Measurements from ENCODE around the gene C11orf68. TPM values are rescaled to one million over a fixed set of nuclear protein-coding genes. Genes with fewer than 3 reads are reported as not detected.
"Not testable (repeated sequence)": the region's sequence is repeated elsewhere in the genome, so short reads cannot be mapped to it uniquely, and the experiment has no call there.

Gene C11orf68
- total RNA-seq, 6 donors from 2014 or later = 11.5 to 42.4 (median 24.3) TPM

DNA sequence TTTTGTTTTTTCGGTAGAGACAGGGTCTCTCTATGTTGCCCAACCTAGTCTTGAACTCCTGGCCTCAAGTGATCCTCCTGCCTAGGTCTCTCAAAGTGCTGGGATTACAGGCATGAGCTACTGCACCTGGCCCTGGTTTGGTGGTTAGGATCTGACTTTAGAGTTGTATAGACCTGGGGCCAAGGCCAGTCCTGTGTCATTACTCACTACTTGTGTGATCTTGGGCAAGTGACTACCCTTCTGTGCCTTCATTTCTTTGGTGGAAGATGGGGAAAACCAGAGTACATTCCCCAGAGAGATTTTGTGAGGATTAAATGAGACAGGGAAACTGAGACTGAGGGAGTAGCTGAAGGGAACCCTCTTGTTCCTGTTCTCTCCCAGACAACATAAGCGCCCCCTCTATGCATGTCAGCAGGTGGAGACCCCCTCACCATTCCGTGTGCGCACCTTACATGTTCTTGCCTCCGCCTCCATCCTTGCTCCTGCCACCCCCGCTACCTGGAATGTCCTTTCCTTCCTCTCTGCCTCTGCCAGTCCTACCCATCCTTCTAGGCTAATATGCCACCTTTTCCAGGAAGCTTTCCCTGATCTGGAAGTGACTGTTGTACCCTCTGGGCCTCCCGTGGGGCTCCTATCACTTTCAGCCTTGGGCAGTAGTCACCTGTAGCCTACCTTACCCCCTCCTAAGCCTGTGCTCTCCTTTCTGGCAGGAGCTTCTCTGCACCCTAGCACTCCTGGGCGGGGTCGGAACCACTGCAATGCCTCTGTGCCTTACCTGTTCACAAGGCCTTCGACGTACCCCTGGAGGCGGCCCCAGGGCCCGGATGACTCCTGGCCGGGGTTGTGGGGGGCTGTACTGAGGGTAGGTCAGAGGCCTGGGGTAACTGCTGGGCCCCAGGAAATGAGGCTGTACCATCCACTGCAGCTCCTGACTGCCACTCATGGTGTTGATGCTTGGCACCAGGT lies 22.5 kb downstream of the C11orf68 start:
- ATAC-seq (ENCODE audit: low FRiP score in 2 of 2) (no peak), DNase-seq (no peak)
- TF ChIP-seq, protein P1, sequence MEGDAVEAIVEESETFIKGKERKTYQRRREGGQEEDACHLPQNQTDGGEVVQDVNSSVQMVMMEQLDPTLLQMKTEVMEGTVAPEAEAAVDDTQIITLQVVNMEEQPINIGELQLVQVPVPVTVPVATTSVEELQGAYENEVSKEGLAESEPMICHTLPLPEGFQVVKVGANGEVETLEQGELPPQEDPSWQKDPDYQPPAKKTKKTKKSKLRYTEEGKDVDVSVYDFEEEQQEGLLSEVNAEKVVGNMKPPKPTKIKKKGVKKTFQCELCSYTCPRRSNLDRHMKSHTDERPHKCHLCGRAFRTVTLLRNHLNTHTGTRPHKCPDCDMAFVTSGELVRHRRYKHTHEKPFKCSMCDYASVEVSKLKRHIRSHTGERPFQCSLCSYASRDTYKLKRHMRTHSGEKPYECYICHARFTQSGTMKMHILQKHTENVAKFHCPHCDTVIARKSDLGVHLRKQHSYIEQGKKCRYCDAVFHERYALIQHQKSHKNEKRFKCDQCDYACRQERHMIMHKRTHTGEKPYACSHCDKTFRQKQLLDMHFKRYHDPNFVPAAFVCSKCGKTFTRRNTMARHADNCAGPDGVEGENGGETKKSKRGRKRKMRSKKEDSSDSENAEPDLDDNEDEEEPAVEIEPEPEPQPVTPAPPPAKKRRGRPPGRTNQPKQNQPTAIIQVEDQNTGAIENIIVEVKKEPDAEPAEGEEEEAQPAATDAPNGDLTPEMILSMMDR (IDR thresholded peaks at IDR 0.05) = no peak
- TF ChIP-seq POLR2AphosphoS5 (IDR thresholded peaks at IDR 0.05) (no peak), POLR2A (IDR thresholded peaks at IDR 0.05) (no peak), EP300 (IDR thresholded peaks at IDR 0.05) (no peak)
- WGBS, 2 donors = 91% methylated on average over 9 to 14 of the region's 14 CpGs
- Histone ChIP-seq H3K4me3 (no peak overlapping the region), H3K9me3 (no peaks in the 10 kb centered on the region), H3K36me3 (no peaks in the 10 kb centered on the region), H3K27ac (no peak overlapping the region), H3K4me1 (peaks cover 43 to 55% (median 49%) of the 10 kb centered on the region in 4 donors), H3K27me3 (peaks cover 0 to 3% (median 0%) of the 10 kb centered on the region in 4 donors)

DNA sequence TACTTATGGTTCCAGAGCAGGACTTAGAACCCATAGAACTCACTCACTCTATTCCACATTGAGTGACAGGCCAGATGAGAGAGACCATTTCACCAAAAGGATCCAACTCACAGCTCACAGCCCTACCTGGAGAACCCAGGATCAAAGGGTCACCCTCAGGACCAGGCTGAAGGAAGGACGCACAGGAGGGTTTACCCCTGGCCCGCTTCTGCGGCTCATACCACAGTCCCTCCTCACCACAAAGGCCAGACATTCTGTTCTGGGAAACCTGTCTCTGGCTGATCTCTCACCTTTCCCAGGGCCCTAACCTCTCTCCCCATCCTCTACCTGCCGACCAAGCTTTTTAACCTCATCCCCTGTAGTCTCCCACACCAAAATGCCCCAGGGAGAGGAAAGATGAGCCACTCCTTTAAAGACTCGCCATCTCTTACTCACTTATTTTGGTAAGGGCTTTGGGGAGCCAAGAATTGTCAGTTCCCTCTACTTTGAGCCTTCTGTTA lies 23.3 kb downstream of the C11orf68 start:
- TF ChIP-seq, protein P1 (IDR thresholded peaks at IDR 0.05) = no peak
- TF ChIP-seq EP300 (IDR thresholded peaks at IDR 0.05) (no peak), POLR2AphosphoS5 (IDR thresholded peaks at IDR 0.05) (no peak), POLR2A (IDR thresholded peaks at IDR 0.05) (no peak)
- Histone ChIP-seq H3K36me3 (no peaks in the 10 kb centered on the region), H3K27ac (peak overlapping the region in 1 of 4 donors; percentile 67), H3K9me3 (no peaks in the 10 kb centered on the region), H3K4me1 (peaks cover 40 to 58% (median 49%) of the 10 kb centered on the region in 4 donors), H3K4me3 (no peak overlapping the region), H3K27me3 (peaks cover 0 to 3% (median 0%) of the 10 kb centered on the region in 4 donors)
- 96 to 97% methylated on average over 5 of the region's 5 CpGs for WGBS, 2 donors
- no peak for DNase-seq
- no peak for ATAC-seq (ENCODE audit: low FRiP score in 2 of 2)

DNA sequence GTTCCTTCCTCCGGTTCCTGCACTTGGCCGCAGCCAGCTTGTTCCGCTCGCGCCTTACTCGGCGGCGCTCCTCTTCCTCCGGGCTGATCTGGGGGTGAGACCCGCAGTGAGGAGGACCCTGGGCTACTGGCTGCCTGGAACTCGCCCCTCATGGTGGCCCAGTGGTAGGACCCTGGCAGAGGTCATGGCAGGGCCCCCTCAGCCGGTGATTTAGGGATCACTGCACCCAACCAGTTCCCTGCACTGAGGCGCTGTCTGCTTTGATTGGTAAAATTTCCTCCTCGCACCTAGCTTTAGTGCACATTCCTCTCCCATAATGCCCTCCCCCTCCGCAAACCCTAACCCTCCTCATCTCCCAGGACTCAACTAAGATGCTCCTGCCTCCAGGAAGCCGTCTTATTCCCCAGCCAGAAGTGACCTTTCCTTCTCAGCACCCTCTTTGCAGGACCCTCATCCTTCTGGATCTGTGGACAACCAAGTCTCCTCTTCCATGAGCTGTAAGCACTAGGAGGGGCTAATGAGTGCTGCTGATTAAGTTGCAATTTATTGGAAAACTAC lies 24.7 kb downstream of the C11orf68 start:
- DNase-seq = peak; percentile 74 to 83
- peak overlapping the region in 3 of 4 donors; percentile 11 to 71 (median 34) for H3K4me3 ChIP-seq
- peaks cover 39 to 56% (median 48%) of the 10 kb centered on the region in 4 donors for H3K4me1 ChIP-seq
- TF ChIP-seq, protein P1 (IDR thresholded peaks at IDR 0.05) = peak in 1 of 6 experiments; percentile 6
- TF ChIP-seq EP300 (IDR thresholded peaks at IDR 0.05) (no peak), POLR2AphosphoS5 (IDR thresholded peaks at IDR 0.05) (peak; percentile 60 to 66), POLR2A (IDR thresholded peaks at IDR 0.05) (peak in 1 of 4 donors; percentile 20)
- no peaks in the 10 kb centered on the region for H3K9me3 ChIP-seq
- H3K27me3 ChIP-seq = no peaks in the 10 kb centered on the region
- ATAC-seq (ENCODE audit: low FRiP score in 2 of 2) = no peak
- 48 to 60% methylated on average over 4 to 12 of the region's 16 CpGs for WGBS, 2 donors
- H3K27ac ChIP-seq = peak overlapping the region; percentile 94 to 98 (median 94)
- no peaks in the 10 kb centered on the region for H3K36me3 ChIP-seq

DNA sequence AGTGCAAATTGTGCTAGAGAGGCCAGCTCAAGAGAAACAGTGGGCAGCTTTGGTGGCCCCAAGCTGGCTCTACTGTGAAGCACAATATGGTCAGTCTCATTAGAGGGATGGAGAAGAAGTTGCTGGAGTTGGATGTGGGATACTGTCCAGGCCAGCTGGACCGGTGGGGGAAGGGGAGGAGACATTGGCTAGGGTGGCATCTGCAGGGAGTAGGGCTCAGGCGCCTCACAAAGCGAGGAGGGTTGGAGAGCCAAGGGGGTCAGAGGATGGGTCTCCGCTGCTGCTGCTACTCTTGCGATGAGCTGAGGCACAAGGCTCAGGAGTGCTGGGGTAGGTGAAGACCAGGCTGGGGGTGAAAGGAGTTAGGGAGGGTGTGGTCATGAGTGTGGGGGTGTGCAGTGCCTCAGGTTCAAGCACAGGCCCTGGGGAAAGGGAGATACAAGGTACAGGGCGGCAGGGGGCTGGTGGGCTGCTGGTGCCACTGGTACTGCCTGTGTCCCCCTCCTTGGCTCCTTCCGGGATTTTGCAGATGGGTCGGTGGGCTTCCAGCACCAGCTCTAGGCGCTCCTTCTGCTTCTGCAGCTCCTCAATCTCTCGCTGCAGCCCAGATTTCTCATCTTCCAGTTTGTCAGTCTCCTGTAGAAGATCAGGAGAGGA lies 26.1 kb downstream of the C11orf68 start:
- TF ChIP-seq POLR2AphosphoS5 (IDR thresholded peaks at IDR 0.05) = no peak
- TF ChIP-seq EP300 (IDR thresholded peaks at IDR 0.05) = no peak
- TF ChIP-seq, protein P1 (IDR thresholded peaks at IDR 0.05) = no peak
- no peak for TF ChIP-seq POLR2A (IDR thresholded peaks at IDR 0.05)
- H3K36me3 ChIP-seq = no peaks in the 10 kb centered on the region
- ATAC-seq (ENCODE audit: low FRiP score in 2 of 2) (no peak), DNase-seq (no peak)
- peaks cover 44 to 60% (median 54%) of the 10 kb centered on the region in 4 donors for H3K4me1 ChIP-seq
- no peaks in the 10 kb centered on the region for H3K9me3 ChIP-seq
- H3K27ac ChIP-seq = peak overlapping the region; percentile 94 to 98 (median 94)
- H3K4me3 ChIP-seq = peak overlapping the region in 3 of 4 donors; percentile 71 to 86 (median 82)
- no peaks in the 10 kb centered on the region for H3K27me3 ChIP-seq
- 67 to 75% methylated on average over 9 to 10 of the region's 10 CpGs for WGBS, 2 donors

DNA sequence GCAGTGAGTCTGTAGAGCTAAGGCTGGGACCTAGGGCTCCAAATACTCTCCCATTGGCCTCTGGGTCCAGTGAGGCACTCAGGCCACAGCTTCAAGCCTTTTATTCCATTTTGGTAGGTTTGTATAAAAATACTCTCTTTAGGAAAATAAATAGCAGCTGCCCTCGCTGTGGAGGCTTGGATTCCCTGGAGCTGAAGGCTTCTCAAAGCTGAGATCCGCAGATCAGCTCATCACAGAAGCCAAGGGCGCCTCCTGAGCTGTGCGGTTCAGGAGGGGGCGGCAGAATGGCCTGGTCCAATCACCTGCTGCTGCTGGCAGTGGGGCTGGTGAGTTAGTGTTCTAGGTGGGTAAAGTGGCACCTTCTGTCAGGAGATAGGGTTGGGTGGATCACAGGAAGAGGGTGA lies 26.7 kb downstream of the C11orf68 start:
- DNase-seq; H3K27me3 ChIP-seq; H3K9me3 ChIP-seq; H3K36me3 ChIP-seq; ATAC-seq (ENCODE audit: low FRiP score in 2 of 2): not testable (repeated sequence)
- WGBS, 2 donors = 50 to 68% methylated on average over 4 to 5 of the region's 5 CpGs
- peak overlapping the region; percentile 50 to 86 (median 76) for H3K4me3 ChIP-seq
- H3K4me1 ChIP-seq = peaks cover 51 to 67% (median 60%) of the 10 kb centered on the region in 4 donors
- peak overlapping the region; percentile 94 to 98 (median 94) for H3K27ac ChIP-seq

Measured in upper lobe of left lung (tissue), 6 donors.